Activated T-cell treated with anti-CD3 and anti-CD28 coated beads for 4 hours (primary cell): ENCODE data around the gene ZBBX.
A peak's percentile ranks its signal among the peaks of the same experiment; 100 is the strongest.
"Not testable (repeated sequence)": the region's sequence is repeated elsewhere in the genome, so short reads cannot be mapped to it uniquely, and the experiment has no call there.

Experiments
- DNase-seq: peaks from one replicate; pipeline ENCODE4 v3.0.0-alpha.2; 2020

Gene ZBBX

GRCh38 chr3:167380004-167380689 is at the start of gene ZBBX:
ZBBX (minus strand) TSS chr3:167380297; CDS start chr3:167372901, 7,396 bp downstream.
- peak; percentile 71 for DNase-seq

GRCh38 chr3:167426962-167427361 is 46.9 kb upstream of the ZBBX start:
- not testable (repeated sequence) for DNase-seq

DNA sequence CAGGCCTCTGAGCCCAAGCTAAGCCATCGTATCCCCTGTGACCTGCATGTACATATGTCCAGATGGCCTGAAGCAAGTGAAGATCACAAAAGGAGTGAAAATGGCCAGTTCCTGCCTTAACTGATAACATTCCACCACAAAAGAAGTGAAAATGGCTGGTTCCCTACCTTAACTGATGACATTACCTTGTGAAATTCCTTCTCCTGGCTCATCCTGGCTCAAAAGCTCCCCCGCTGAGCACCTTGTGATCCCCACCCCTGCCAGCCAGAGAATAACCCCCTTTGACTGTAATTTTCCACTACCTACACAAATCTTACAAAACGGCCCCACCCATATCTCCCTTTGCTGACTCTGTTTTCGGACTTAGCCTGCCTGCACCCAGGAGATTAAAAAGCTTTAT is 42.3 kb upstream of the ZBBX start:
- DNase-seq: not testable (repeated sequence)

DNA sequence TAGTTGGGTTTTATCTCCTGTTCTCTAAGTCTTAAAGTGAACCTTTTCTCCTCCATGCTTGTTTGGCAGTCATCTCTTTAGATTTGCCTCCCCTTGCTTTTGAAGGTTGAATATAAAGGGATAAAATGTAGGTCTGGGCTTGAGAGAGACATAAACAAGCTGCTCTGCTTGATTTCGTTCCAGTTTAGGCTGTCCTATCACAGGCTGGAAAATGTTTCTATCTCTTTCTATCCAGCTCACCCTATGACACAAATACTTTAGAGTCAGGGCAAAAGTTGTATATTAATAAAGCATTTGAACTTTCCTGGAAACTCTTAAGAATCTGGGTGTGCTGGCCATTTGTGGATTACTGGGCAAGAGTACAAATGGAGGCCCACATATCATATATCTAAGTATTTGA is 29.5 kb upstream of the ZBBX start:
- no peak for DNase-seq

DNA sequence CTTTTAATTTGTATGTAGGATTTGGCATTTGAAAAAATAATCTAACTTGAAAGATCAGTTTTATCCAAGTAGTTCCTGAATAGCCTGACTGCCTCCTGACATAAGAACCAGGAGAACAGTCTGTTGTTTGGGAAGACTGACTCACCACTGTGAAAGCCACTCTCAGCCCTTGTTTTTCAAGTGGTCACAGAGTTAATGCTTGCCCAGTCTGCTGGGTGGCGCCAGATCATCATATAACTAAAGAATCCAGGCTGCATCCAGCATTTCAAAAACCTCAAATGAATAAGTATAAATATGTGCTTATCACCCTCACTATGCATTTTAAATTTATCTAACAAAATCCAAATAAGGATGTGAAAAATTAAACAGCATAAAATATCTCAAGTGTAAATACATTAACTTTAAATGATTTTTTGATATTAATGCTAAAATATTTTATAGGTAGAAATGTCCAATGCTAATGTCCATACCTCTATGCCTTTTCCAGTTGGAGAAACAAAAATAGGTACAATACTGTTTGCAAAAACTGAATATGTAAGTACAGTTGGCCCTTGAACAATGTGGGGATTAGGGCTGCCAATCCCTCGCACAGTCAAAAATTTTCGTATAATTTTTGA is 26.9 kb upstream of the ZBBX start:
- no peak for DNase-seq

- no peak for DNase-seq
These were observed 17.7 kb upstream of the ZBBX start for GRCh38 chr3:167397826-167398225.

DNA sequence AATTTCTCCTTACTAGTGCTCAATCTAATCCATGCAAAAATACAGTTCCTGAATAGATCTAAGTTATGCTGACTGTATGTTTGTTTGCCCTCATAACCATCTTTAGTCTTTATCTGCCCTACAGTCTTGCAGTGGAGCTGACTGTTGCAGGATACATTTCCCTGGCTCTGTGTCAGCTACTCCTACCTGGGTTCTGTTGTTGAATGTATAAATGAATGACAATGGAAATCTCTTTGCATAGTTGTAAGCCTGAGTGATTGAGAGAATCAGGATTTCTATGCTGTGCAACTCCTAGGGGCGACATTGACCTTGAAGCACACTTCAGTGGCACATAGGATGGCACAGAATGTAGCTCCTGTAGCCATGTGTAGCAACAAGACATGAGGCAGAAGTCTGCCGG is 16.0 kb upstream of the ZBBX start:
- DNase-seq: no peak

DNA sequence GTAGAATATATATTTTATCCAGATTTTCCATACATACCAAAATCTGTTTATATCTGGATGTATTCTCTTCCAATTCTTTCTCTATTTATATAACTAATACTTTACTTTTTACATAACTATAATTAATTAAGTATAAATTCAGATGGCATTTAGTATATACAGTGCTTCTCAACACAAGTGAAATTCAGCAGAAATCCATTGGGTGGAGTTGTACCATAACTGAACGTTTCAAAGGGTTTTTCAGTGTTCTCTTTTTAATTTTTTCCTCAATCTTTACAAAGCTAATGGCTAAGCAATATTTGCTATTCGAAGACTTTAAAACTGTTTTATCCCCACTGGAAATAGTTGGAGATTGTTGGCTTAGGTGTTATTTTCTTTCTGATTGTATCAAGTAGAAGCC is 13.9 kb upstream of the ZBBX start:
- DNase-seq: no peak

DNA sequence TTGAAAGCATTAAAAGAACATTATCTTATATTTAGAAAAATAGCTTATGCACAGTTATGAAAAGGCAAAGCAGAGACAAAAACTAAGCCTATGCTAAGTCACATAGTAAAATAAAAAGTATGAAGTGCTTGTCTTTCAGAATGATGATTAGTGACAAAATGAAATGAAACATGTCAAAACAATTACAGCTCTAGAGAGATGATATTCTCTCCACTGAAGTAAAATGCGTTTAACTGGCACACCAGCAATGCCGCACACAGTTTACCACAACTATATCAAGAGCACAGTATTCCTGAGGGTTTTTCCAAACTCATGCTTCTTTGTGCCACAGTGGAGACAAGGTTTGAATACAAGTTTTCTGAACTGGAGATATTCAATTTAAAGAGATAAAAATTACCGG is 2.1 kb upstream of the ZBBX start:
- no peak for DNase-seq

- DNase-seq: no peak
These were observed 4.6 kb downstream of the ZBBX start for GRCh38 chr3:167375478-167375877.

DNA sequence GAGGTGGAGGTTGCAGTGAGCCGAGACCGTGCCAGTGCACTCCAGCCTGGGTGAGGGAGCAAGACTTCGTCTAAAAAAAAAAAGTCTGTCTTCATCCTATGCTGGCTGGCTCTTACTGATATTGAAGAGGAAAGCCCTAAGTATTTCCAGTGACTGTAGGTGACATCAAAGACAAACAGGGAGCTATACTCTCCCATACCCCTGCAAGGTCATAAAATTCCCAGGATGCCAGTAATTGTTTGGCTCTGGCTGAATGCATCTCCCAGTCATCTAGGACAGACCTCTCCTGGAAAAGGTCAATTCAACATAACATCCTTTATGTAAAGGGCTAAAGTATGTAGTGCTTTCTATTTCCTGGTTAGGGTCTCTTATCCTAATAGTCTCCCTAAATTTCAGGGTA is 8.0 kb downstream of the ZBBX start:
- DNase-seq: no peak

GRCh38 chr3:167361948-167362347 is 18.1 kb downstream of the ZBBX start:
- no peak for DNase-seq

GRCh38 chr3:167361306-167361705 is 18.8 kb downstream of the ZBBX start:
- no peak for DNase-seq

DNA sequence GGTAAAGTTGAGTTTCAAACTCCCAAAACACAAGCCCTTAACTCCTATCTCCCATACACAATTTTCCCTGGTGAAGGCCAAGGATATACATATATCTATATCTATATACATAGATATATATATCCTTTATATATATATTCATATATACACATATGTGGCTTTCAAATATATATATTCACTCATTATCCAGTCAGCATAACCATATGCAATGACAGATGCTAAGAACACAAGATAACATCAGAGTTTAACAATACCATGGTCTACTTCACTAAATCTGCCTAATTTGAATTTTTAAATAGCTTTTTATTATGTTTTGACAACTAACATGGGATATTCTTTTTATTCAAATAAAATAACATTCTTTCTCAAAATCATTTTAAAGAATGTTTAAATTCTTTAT is 24.7 kb downstream of the ZBBX start:
- DNase-seq: no peak

- no peak for DNase-seq
These were observed 25.3 kb downstream of the ZBBX start for GRCh38 chr3:167354751-167355150.

GRCh38 chr3:167350245-167350862 is 29.7 kb downstream of the ZBBX start:
- no peak for DNase-seq

- DNase-seq: no peak
These were observed 33.9 kb downstream of the ZBBX start for GRCh38 chr3:167346171-167346570.

DNA sequence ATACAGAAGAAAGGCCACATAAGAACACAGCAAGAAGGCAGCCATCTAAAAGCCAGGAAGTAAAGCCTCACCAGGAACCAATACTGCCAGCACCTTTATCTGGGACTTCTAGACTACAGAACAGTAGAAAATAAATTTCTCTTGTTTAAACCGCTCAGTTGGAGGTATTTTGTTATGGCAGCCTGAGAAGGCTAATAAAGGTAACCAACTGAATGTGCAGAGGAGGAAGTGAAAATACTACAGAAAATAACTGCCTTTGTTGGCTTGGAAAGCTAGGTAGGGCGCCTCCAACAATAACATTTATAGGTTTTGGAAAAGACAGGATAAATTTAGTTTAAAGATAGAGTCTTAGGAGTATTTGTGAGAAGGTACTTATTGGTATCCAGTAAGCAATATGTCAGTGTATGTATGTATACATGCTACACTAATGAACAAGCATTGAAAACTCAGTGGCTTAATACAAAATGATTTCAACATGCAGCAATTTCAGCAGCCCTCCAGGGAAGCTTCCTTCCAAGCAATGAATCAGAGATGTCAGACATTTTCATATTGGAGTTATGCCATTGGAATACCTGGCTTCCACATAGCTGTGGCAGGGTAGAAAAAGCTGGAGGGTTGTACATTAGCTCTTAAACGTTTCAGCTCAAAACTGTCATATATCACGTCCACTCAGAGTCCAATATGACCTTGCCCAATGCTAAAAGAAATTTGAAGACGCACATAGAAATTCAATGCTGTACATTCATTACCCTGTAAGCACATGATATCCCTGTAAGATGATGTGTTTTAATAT is 48.9 kb downstream of the ZBBX start:
- DNase-seq: no peak

DNA sequence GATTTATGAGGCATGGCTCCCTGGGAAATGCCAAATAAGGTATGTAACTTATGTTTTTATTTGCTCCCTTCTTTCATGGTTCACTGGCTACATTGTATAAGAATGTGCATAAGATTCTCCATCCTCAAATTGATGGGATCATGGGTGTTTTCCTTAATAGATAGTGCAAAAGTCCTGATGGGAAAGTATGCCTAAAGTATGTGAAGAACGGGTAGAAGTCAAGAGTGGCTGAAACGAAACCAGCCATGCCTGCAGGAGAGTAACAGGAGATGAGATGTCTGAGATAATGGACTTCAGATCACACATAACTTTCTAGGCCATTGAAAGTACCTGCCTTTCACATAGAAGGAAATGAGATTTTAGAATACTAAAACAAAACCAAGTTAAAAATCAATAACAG is 56.5 kb downstream of the ZBBX start:
- no peak for DNase-seq

DNA sequence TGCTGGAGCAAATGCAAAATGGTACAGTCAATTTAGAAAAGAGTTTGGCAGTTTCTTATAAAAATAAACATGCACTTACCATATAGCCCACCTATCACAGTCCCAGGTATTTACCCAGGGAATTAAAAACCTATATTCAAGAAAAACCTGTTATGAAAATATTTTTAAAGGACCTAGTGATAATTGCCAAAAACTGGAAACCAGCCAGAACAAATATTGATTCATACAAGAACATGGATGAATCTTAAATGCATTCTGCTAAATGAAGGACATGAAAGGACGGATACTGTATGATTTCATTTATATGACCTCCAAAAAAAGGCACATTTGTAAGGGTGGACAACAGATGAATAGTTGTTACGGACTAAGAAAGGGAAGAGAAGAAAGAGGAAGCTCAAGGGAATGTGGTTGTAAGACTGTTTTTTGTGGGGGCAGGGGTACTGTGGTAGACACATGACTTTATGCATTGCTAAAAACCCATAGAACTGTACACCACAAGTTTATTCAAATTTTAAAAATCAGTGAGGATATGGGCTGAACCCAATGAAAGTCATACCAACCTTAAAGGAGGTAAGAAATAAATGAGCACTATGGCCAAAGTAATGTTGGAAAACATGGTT is 61.0 kb downstream of the ZBBX start:
- no peak for DNase-seq

DNA sequence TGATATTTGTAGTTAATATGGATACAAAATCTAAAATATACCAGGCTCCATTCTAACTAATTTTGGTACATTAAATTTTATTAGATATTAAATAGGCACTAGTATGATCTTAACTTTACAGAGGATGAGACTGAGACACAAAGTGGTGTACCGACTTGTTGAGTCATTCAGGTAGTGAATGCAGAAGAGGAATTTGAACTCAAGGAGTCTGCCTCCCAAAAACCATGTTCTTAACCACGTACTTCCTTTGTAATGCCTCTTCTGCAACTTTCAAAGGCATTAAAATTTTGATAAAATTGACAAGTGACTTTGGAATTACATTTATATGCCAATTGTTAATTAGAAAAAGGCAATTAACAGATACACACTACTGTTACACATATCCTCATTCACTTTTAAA is 61.8 kb downstream of the ZBBX start:
- DNase-seq: no peak

- DNase-seq: no peak
These were observed 73.8 kb downstream of the ZBBX start for GRCh38 chr3:167306319-167306718.

DNA sequence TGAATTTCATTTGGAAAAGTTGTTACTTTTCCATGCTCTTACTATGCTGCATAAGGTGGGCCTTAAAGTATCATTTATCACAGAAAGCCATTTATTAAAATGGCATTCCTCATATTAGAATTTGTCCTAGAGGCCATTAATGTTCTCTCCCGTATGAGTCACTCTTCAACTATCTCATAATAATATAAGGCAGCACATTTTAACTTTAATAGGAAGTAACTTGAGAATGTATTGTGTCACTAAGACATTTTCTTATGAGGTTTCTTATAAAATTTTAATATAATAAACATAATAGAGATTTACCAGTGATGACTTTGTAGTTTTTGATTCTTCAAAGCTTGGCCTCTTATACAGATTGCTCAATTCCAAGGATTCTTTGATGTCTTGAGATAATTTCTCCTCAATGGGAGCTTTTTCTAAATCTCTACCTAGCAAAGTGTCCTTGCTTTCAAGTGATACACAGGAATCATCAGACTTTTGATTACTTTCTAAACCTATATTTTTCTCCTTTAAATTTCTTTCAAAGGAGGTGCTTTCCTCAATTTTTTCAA is 74.7 kb downstream of the ZBBX start:
- DNase-seq: no peak
